Adrenal gland (tissue), 12 donors: ENCODE measurements around the gene HERPUD2. TPM values are rescaled to one million over a fixed set of nuclear protein-coding genes. Genes with fewer than 3 reads are reported as not detected.
"Not testable (repeated sequence)": the region's sequence is repeated elsewhere in the genome, so short reads cannot be mapped to it uniquely, and the experiment has no call there.

Experiments used
- DNase-seq, 7 donors: peaks; one replicate each; pipeline ENCODE4 v3.0.0-alpha.2; 2019 to 2020
- H3K27ac ChIP-seq, 5 donors: fragments of 200-600 bp; sonication (generic) in 4 of 5; 1 replicate in 3 of 5; 2 replicates in 2 of 5; pipeline versions ENCODE4 v1.5.1 to v1.8.0; 2016 to 2020; ENCODE audit warnings: mild to moderate bottlenecking in 1 of 5
- H3K27me3 ChIP-seq: fragments of 200-600 bp; 2 replicates; pipeline ENCODE4 v1.8.0; 2021
- H3K36me3 ChIP-seq, 2 donors: fragments of 200-600 bp; replicated peaks in 1 of 2; 1 replicate in 1 of 2; 2 replicates in 1 of 2; pipeline versions ENCODE4 v1.5.1 to v1.8.0; 2018 to 2022
- H3K4me1 ChIP-seq, 2 donors: fragments of 200-600 bp; replicated peaks in 1 of 2; 1 replicate in 1 of 2; 2 replicates in 1 of 2; pipeline versions ENCODE4 v1.5.1 to v1.8.0; 2018 to 2021
- H3K4me3 ChIP-seq, 4 donors: fragments of 200-600 bp; sonication (generic) in 3 of 4; one replicate each; pipeline ENCODE4 v1.5.1; 2016 to 2018
- H3K9me3 ChIP-seq, 3 donors: fragments of 200-600 bp; sonication (generic) in 1 of 3; replicated peaks in 1 of 3; 1 replicate in 2 of 3; 2 replicates in 1 of 3; pipeline versions ENCODE4 v1.5.1 to v1.8.0; 2016 to 2021
- CTCF ChIP-seq, 6 experiments: fragments of 450-650 bp in 4 of 6; fragments of 200-600 bp in 2 of 6; sonication (generic) in 1 of 6; IDR thresholded peaks; 1 replicate in 5 of 6; 2 replicates in 1 of 6; pipeline versions ENCODE4 v1.5.1 to v1.8.0; 2016 to 2021; ENCODE audit warnings: antibody characterized with exemption in 6 of 6, mild to moderate bottlenecking in 2 of 6, moderate library complexity in 1 of 6
- POLR2A ChIP-seq, 2 donors: fragments of 450-650 bp; IDR thresholded peaks; one replicate each; pipeline ENCODE4 v1.6.1; 2017; ENCODE audit warnings: antibody characterized with exemption in 2 of 2, mild to moderate bottlenecking in 2 of 2, moderate library complexity in 1 of 2
- WGBS, 4 donors: extraction: QIAGEN DNeasy Blood & Tissue Kit in 2 of 4; methylation state at CpG; one replicate each; pipeline versions ENCODE4 v1.1.5 to v1.1.7; 2013 to 2017; 5-methylcytosine and 5-hydroxymethylcytosine counted together
- intact Hi-C, 2 donors: fragments of 100-400 bp; cut with DNase I; formaldehyde crosslinking; loops; one replicate each; pipeline versions ENCODE4 v1.14.1 to v1.15.0; 2022 to 2023
- polyA plus RNA-seq, 3 donors: library from polyadenylated mRNA; stranded (reverse); fragments of 200-250 nt in 2 of 3; fragments of 350-450 nt in 1 of 3; fragmentation: Illumina TruSeq in 1 of 3; extraction: RNeasy Lipid Tissue Mini Kit (QIAGEN cat#74804) in 1 of 3; gene quantifications; one replicate each; pipeline ENCODE4 v1.2.3, GENCODE V29; 2013 to 2014
- total RNA-seq, 9 donors: library from RNA; depleted of rRNA in 4 of 9; stranded (reverse); fragments of >200 nt in 4 of 9; fragments of 120-200 nt in 1 of 9; fragmentation: NEBNext Ultra II Directional in 1 of 9; extraction: Animal tissue kit (Norgen Biotek cat#: 25700) in 1 of 9; gene quantifications; one replicate each; pipeline versions ENCODE4 v1.1.0 to v1.2.4, GENCODE V29; 2013 to 2023
- donor health status: healthy with polysubstance abuse.
- donor health status: Bipolar disorder and iron deficiency.
- donor health status: DM: yes; HTN: yes; CAD: no.
- donor health status: DM: no; HTN: no; CAD: no.
- donor health status: DM: no; HTN: no; CAD: no.
- donor health status: DM: yes; HTN: yes; CAD: no.

Gene HERPUD2
- total and polyA plus RNA-seq, 12 donors = 7.8 to 37.4 (median 19.8) TPM

DNA sequence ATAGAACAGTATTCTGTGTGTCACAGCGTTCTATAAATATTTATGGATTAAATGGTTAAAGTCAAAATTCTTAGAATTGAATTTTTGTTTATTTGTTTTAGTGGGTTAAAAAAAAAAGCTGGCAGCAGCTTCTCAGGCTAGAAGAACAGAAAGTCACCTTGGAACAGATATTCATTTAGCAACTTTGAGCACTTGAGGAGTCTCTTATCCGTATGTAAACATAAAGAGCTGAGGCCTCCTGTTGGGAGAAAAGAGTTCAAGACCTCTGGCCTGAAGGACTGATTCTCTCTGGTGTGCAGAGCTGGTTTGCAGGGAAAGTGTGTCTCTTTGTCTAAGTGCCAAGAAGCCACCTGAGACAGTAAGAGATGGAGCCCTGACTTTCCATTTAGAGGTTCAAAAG lies 109.9 kb downstream of the HERPUD2 start:
- WGBS, 4 donors = 66 to 77% (median 73%) methylated on average over 2 of the region's 2 CpGs
- H3K4me1 ChIP-seq = no peaks in the 10 kb centered on the region
- no peaks in the 10 kb centered on the region for H3K9me3 ChIP-seq
- H3K36me3 ChIP-seq = no peaks in the 10 kb centered on the region
- intact Hi-C loops = no loop called here
- no peaks in the 10 kb centered on the region for H3K27me3 ChIP-seq
- H3K27ac ChIP-seq = no peak overlapping the region
- H3K4me3 ChIP-seq = no peak overlapping the region
- no peak for DNase-seq
- TF ChIP-seq CTCF (IDR thresholded peaks at IDR 0.05) (no peak), POLR2A (IDR thresholded peaks at IDR 0.05) (no peak)

DNA sequence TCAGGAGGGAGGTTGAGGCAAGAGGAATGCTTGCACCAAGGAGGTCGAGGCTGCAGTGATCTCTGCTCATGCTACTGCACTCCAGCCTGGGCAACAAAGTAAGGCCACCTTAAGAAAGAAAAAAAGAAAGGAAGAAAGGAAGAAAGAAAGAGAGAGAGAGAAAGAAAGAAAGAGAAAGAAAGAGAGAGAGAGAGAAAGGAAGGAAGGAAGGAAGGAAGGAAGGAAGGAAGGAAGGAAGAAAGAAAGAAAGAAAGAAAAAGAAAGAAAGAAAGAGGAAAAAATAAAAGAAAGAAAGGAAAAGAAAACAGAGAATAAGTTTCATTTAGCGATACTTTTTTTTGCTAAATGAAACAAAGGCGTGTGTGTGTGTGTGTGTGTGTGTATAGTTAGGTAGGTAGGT lies 110.4 kb downstream of the HERPUD2 start:
- H3K4me3 ChIP-seq, H3K4me1 ChIP-seq, DNase-seq, H3K9me3 ChIP-seq, H3K27me3 ChIP-seq, H3K27ac ChIP-seq, H3K36me3 ChIP-seq, intact Hi-C loops: not testable (repeated sequence)
- 71 to 83% (median 77%) methylated on average over 3 of the region's 3 CpGs for WGBS, 4 donors

Other genes with a start within 250 kb of the HERPUD2 start
- gene SEPTIN7, start 105.9 kb upstream of the HERPUD2 start, total RNA-seq = 100 to 1,000 TPM; 101 to 232 (median 159) TPM
- gene SEPTIN7, start 105.9 kb upstream of the HERPUD2 start, polyA plus RNA-seq = 100 to 1,000 TPM in 2 of 3 donors, 10 to 100 TPM in 1; 72.3 to 267 (median 119) TPM